Measurements from ENCODE around the gene MME.

- no peak for TF ChIP-seq POLR2A (IDR thresholded peaks at IDR 0.05; ENCODE audit: low read depth, low read length)
- no peak for TF ChIP-seq POLR2AphosphoS5 (IDR thresholded peaks at IDR 0.05; ENCODE audit: low read length)
- TF ChIP-seq SMAD1 (IDR thresholded peaks at IDR 0.05; ENCODE audit: low read depth, partially characterized antibody): no peak
- no peak for TF ChIP-seq NFYB (IDR thresholded peaks at IDR 0.05; ENCODE audit: insufficient read depth, low read depth, low read length)
- TF ChIP-seq CTCF (IDR thresholded peaks at IDR 0.05 in 2 of 3, conservative IDR thresholded peaks at IDR 0.05 in 1 of 3; ENCODE audit: control insufficient read depth in 2 of 3, extremely low read depth in 1 of 3, insufficient read depth in 1 of 3, low read depth in 3 of 3, low read length in 3 of 3): no peak
- no peak for TF ChIP-seq SMC3 (IDR thresholded peaks at IDR 0.05; ENCODE audit: borderline replicate concordance, low read length)
- TF ChIP-seq ELK1 (IDR thresholded peaks at IDR 0.05; ENCODE audit: low read depth, low read length): no peak
- no peak for TF ChIP-seq SP1 (IDR thresholded peaks at IDR 0.05; ENCODE audit: low read depth, low read length)
- no peak for TF ChIP-seq EZH2 (IDR thresholded peaks at IDR 0.05; ENCODE audit: borderline replicate concordance, control insufficient read depth, low read depth, low read length)
- no peak for TF ChIP-seq ZNF274 (IDR thresholded peaks at IDR 0.05; ENCODE audit: insufficient read depth, insufficient read length)
- TF ChIP-seq TAF1 (IDR thresholded peaks at IDR 0.05; ENCODE audit: borderline replicate concordance, low read depth, low read length): no peak
These were observed 113.7 kb downstream of the MME start for GRCh38 chr3:155193868-155194267.

All from GM12878 (cell line).